HG03565 (cell line): Measurements from ENCODE around the gene SLC10A7.

Experiments used
- ATAC-seq: cut with Tn5 transposase; IDR thresholded peaks from one replicate; pipeline ENCODE4 v1.9.1; 2021; ENCODE audit warnings: mild to moderate bottlenecking, moderate library complexity; ENCODE audit not compliant: unreplicated experiment

Gene SLC10A7

GRCh38 chr4:146442801-146443200, 78.9 kb downstream of the SLC10A7 start:
- ATAC-seq, result no peak

GRCh38 chr4:146439999-146440398, 81.7 kb downstream of the SLC10A7 start:
- no peak for ATAC-seq

GRCh38 chr4:146439437-146439836, 82.3 kb downstream of the SLC10A7 start:
- ATAC-seq, result no peak

GRCh38 chr4:146437778-146438177, 84.0 kb downstream of the SLC10A7 start:
- ATAC-seq, result no peak

- no peak for ATAC-seq
Measured at GRCh38 chr4:146436423-146437162, 85.1 kb downstream of the SLC10A7 start.

GRCh38 chr4:146435962-146436361, 85.8 kb downstream of the SLC10A7 start:
- no peak for ATAC-seq

GRCh38 chr4:146432065-146432464, 89.7 kb downstream of the SLC10A7 start:
- no peak for ATAC-seq

GRCh38 chr4:146428298-146428697, 93.4 kb downstream of the SLC10A7 start:
- ATAC-seq, result no peak

- ATAC-seq, result no peak
Measured at GRCh38 chr4:146417822-146418221, 103.9 kb downstream of the SLC10A7 start.

GRCh38 chr4:146415829-146416228, 105.9 kb downstream of the SLC10A7 start:
- ATAC-seq, result no peak

- ATAC-seq, result no peak
Measured at GRCh38 chr4:146407669-146408084, 114.1 kb downstream of the SLC10A7 start.

- no peak for ATAC-seq
Measured at GRCh38 chr4:146407257-146407656, 114.5 kb downstream of the SLC10A7 start.

GRCh38 chr4:146401274-146401673, 120.5 kb downstream of the SLC10A7 start:
- ATAC-seq, result no peak

- ATAC-seq, result no peak
Measured at GRCh38 chr4:146398896-146399445, 122.8 kb downstream of the SLC10A7 start.

GRCh38 chr4:146398404-146398803, 123.3 kb downstream of the SLC10A7 start:
- ATAC-seq, result no peak

- no peak for ATAC-seq
Measured at GRCh38 chr4:146389561-146389960, 132.2 kb downstream of the SLC10A7 start.

- no peak for ATAC-seq
Measured at GRCh38 chr4:146382194-146382593, 139.5 kb downstream of the SLC10A7 start.

GRCh38 chr4:146381263-146381872, 140.4 kb downstream of the SLC10A7 start:
- ATAC-seq, result no peak

- no peak for ATAC-seq
Measured at GRCh38 chr4:146379744-146380143, 142.0 kb downstream of the SLC10A7 start.

GRCh38 chr4:146371812-146372211, 149.9 kb downstream of the SLC10A7 start:
- no peak for ATAC-seq

- no peak for ATAC-seq
Measured at GRCh38 chr4:146370841-146371240, 150.9 kb downstream of the SLC10A7 start.

GRCh38 chr4:146369446-146369845, 152.3 kb downstream of the SLC10A7 start:
- no peak for ATAC-seq
